A673 (cell line): ENCODE data around the gene FCHO1.

Experiments used
- CTCF ChIP-seq: fragments of 300-800, 200-600 bp; sonication (generic); conservative IDR thresholded peaks from 2 replicates; pipeline ENCODE4 v1.5.1; 2017; ENCODE audit warnings: low read depth, mild to moderate bottlenecking, antibody characterized with exemption, low read length, moderate library complexity, mixed read lengths
- EZH2 ChIP-seq: fragments of 200-600 bp; sonication (generic); IDR thresholded peaks from 2 replicates; pipeline ENCODE4 v1.6.1; 2017; ENCODE audit warnings: borderline replicate concordance, low read depth, mild to moderate bottlenecking, mixed read lengths, antibody characterized with exemption, low read length; ENCODE audit not compliant: poor library complexity, severe bottlenecking

GRCh38 chr19:17766543-17767131 is 15.4 kb downstream of the FCHO1 start:
- TF ChIP-seq CTCF, result peak; percentile 94
- TF ChIP-seq EZH2, result no peak
